DMS 273 treated with DMSO at 0.1 percent for 48 hours (cell line): Measurements from ENCODE around the gene EFTUD2.
"Not testable (repeated sequence)": the region's sequence is repeated elsewhere in the genome, so short reads cannot be mapped to it uniquely, and the experiment has no call there.

Source experiments
- DNase-seq: peaks from one replicate; lab custom pipeline; 2025; lab: John Stamatoyannopoulos, UW

Gene EFTUD2

GRCh38 chr17:44848961-44849489 lies 50.2 kb downstream of the EFTUD2 start:
- DNase-seq: no peak

- no peak for DNase-seq
These were observed 50.9 kb downstream of the EFTUD2 start for GRCh38 chr17:44848257-44848795.

GRCh38 chr17:44847586-44847985 lies 51.7 kb downstream of the EFTUD2 start, which contains the start of gene HIGD1B:
Gene HIGD1B, plus strand, starts transcription at chr17:44847883. Its CDS starts 270 bp downstream, at chr17:44848153.
- peak; percentile 55 for DNase-seq

GRCh38 chr17:44846206-44846605 lies 53.0 kb downstream of the EFTUD2 start:
- no peak for DNase-seq

- DNase-seq: no peak
These were observed 54.8 kb downstream of the EFTUD2 start for GRCh38 chr17:44844390-44844830.

GRCh38 chr17:44842748-44843147 lies 56.5 kb downstream of the EFTUD2 start:
- no peak for DNase-seq

- no peak for DNase-seq
These were observed 58.3 kb downstream of the EFTUD2 start for GRCh38 chr17:44840936-44841335.

- no peak for DNase-seq
These were observed 59.0 kb downstream of the EFTUD2 start for GRCh38 chr17:44840274-44840673.

GRCh38 chr17:44837196-44837595 lies 62.0 kb downstream of the EFTUD2 start:
- DNase-seq: no peak

GRCh38 chr17:44832805-44833204 lies 66.4 kb downstream of the EFTUD2 start:
- no peak for DNase-seq

GRCh38 chr17:44831371-44831770 lies 67.9 kb downstream of the EFTUD2 start:
- no peak for DNase-seq

GRCh38 chr17:44830359-44831288 lies 68.6 kb downstream of the EFTUD2 start:
- no peak for DNase-seq

GRCh38 chr17:44829523-44830358 lies 69.5 kb downstream of the EFTUD2 start, which contains the start of gene GJC1:
Gene GJC1, minus strand, starts transcription at chr17:44830287. Its CDS starts 24,470 bp downstream, at chr17:44805817.
- no peak for DNase-seq

- no peak for DNase-seq
These were observed 70.2 kb downstream of the EFTUD2 start for GRCh38 chr17:44828919-44829522.

GRCh38 chr17:44827863-44828262 lies 71.4 kb downstream of the EFTUD2 start:
- DNase-seq: no peak

GRCh38 chr17:44826123-44826790 lies 73.0 kb downstream of the EFTUD2 start:
- DNase-seq: no peak

- DNase-seq: not testable (repeated sequence)
These were observed 74.0 kb downstream of the EFTUD2 start for GRCh38 chr17:44825236-44825635.

- DNase-seq: peak; percentile 55
These were observed 78.5 kb downstream of the EFTUD2 start for GRCh38 chr17:44820631-44821212.

GRCh38 chr17:44818508-44818907 lies 80.7 kb downstream of the EFTUD2 start:
- not testable (repeated sequence) for DNase-seq

GRCh38 chr17:44812263-44812662 lies 87.0 kb downstream of the EFTUD2 start:
- DNase-seq: no peak
